T-cell (primary cell): ENCODE measurements around the gene ZNF429. TPM values are rescaled to one million over a fixed set of nuclear protein-coding genes. Genes with fewer than 3 reads are reported as not detected.

Experiments
- ATAC-seq, 4 experiments: fragments of 200-7000 bp in 3 of 4; fragments of 150-1000 bp in 1 of 4; cut with Tn5 transposase; replicated peaks in 1 of 4; 1 replicate in 3 of 4; 2 replicates in 1 of 4; pipeline ENCODE4 v1.10.0; 2021; ENCODE audit warnings: moderate library complexity in 3 of 4, mild to moderate bottlenecking in 2 of 4, moderate number of reproducible peaks in 1 of 4
- CTCF ChIA-PET, 2 donors: fragments of 300-600 bp; sonication (Branson Sonifier 250); formaldehyde crosslinking; loops; one replicate each; lab custom pipeline; 2022; ENCODE audit warnings: antibody characterized with exemption in 2 of 2; lab: Charles Lee
- POLR2A ChIA-PET, 2 donors: fragments of 300-600 bp; sonication (Branson Sonifier 250); formaldehyde crosslinking; loops; one replicate each; lab custom pipeline; 2022; ENCODE audit warnings: antibody characterized with exemption in 2 of 2; lab: Charles Lee
- DNase-seq, 35 experiments: peaks; one replicate each; pipeline versions ENCODE4 v3.0.0 to v3.0.0-alpha.2; 2013 to 2023
- H3K27ac ChIP-seq: one replicate; pipeline ENCODE4 v1.5.1; 2013; ENCODE audit warnings: low read length
- H3K27me3 ChIP-seq, 2 experiments: replicated peaks in 1 of 2; 1 replicate in 1 of 2; 2 replicates in 1 of 2; pipeline versions ENCODE4 v1.6.1 to v1.7.0; 2013; ENCODE audit warnings: low read length in 1 of 2, mixed read lengths in 1 of 2; ENCODE audit not compliant: control insufficient read depth in 2 of 2, insufficient read depth in 2 of 2; ENCODE audit errors: extremely low read depth in 1 of 2
- H3K36me3 ChIP-seq, 2 donors: 1 replicate in 1 of 2; 2 replicates in 1 of 2; pipeline versions ENCODE4 v1.6.1 to v1.7.0; 2013; ENCODE audit warnings: low read length in 1 of 2; ENCODE audit not compliant: control insufficient read depth in 2 of 2, insufficient read depth in 1 of 2; ENCODE audit errors: extremely low read depth in 1 of 2
- H3K4me1 ChIP-seq, 2 experiments: 1 replicate in 1 of 2; 2 replicates in 1 of 2; pipeline versions ENCODE4 v1.6.1 to v1.7.0; 2013; ENCODE audit warnings: low read length in 2 of 2, mixed read lengths in 1 of 2; ENCODE audit not compliant: insufficient read depth in 2 of 2, control insufficient read depth in 1 of 2; ENCODE audit errors: extremely low read depth in 1 of 2
- H3K4me3 ChIP-seq, 2 donors: 1 replicate in 1 of 2; 2 replicates in 1 of 2; pipeline versions ENCODE4 v1.5.1 to v1.7.0; 2013; ENCODE audit warnings: mild to moderate bottlenecking in 2 of 2, low read length in 1 of 2, moderate library complexity in 1 of 2; ENCODE audit not compliant: control insufficient read depth in 1 of 2; ENCODE audit errors: extremely low read depth in 1 of 2
- H3K9me3 ChIP-seq: 2 replicates; pipeline ENCODE4 v1.7.0; 2013
- H3K27ac Mint-ChIP-seq, 2 donors: one replicate each; pipeline ENCODE4 v1.8.0; 2020 to 2021; ENCODE audit warnings: mild to moderate bottlenecking in 2 of 2, mixed read lengths in 2 of 2
- H3K27me3 Mint-ChIP-seq, 2 donors: one replicate each; pipeline ENCODE4 v1.8.0; 2021 to 2022; ENCODE audit warnings: mixed read lengths in 2 of 2
- H3K36me3 Mint-ChIP-seq: one replicate; pipeline ENCODE4 v1.8.0; 2021; ENCODE audit warnings: mixed read lengths
- H3K4me1 Mint-ChIP-seq, 3 donors: one replicate each; pipeline ENCODE4 v1.8.0; 2020 to 2022; ENCODE audit warnings: mixed read lengths in 3 of 3, mild to moderate bottlenecking in 1 of 3
- H3K4me3 Mint-ChIP-seq, 3 donors: one replicate each; pipeline ENCODE4 v1.8.0; 2020 to 2022; ENCODE audit warnings: mild to moderate bottlenecking in 3 of 3, mixed read lengths in 3 of 3, moderate library complexity in 3 of 3
- H3K9me3 Mint-ChIP-seq, 3 donors: one replicate each; pipeline ENCODE4 v1.8.0; 2020 to 2022; ENCODE audit warnings: mixed read lengths in 3 of 3
- WGBS: methylation state at CpG from one replicate; pipeline ENCODE4 v1.1.5; 2013; ENCODE audit warnings: missing lambda C conversion rate; ENCODE audit not compliant: insufficient coverage; 5-methylcytosine and 5-hydroxymethylcytosine counted together
- total RNA-seq, 35 experiments: library from RNA in 6 of 35; stranded (reverse) in 6 of 35; fragments of 120-200 nt in 1 of 35; gene quantifications; one replicate each; pipeline versions ENCODE4 v1.2.1 to v1.2.4 and lab custom pipeline; 2013 to 2026

ZNF429 gene
- total RNA-seq, 5 donors from 2014 or later (not counting 1 experiment from before 2014, with no cell fraction given): 14.6 to 26.8 (median 24.3) TPM

GRCh38 chr19:21604351-21604926, 99.0 kb downstream of the ZNF429 start:
- CTCF ChIA-PET: interaction anchor here in 1 of 2 donors (1.2 to 1.3 kb wide), 3 partner anchors 35 to 121 kb away, joined by 3 to 6 read pairs (median 4); partner anchors contain the start of gene ZNF429
- ATAC-seq: peak; percentile 77 to 84 (median 78)
- H3K4me3 ChIP-seq: peak overlapping the region; percentile 46 to 68
- Mint-ChIP-seq H3K4me3 (peak overlapping the region; percentile 86 to 93 (median 91)), H3K4me1 (peaks cover 22 to 28% (median 23%) of the 10 kb centered on the region in 3 donors), H3K27me3 (no peaks in the 10 kb centered on the region), H3K36me3 (no peaks in the 10 kb centered on the region), H3K27ac (peak overlapping the region; percentile 94 to 95), H3K9me3 (no peaks in the 10 kb centered on the region)
- WGBS: 0% methylated on average over 1 of the region's 4 CpGs
- peak overlapping the region; percentile 53 for H3K27ac ChIP-seq
- DNase-seq: peak in 3 of 35 experiments; percentile 5 to 58 (median 7)
- peaks cover 12 to 20% of the 10 kb centered on the region in 2 experiments for H3K4me1 ChIP-seq
- H3K27me3 ChIP-seq: peaks cover 0 to 2% of the 10 kb centered on the region in 2 experiments
- POLR2A ChIA-PET: no interaction called here
- no peaks in the 10 kb centered on the region for H3K9me3 ChIP-seq
- H3K36me3 ChIP-seq: no peaks in the 10 kb centered on the region

Other genes with a start within 250 kb of the ZNF429 start
- 10 to 100 TPM; 17.5 to 41.1 (median 33.1) TPM for gene ZNF708, start 176.2 kb upstream of the ZNF429 start, total RNA-seq
- gene ZNF738, start 146.6 kb upstream of the ZNF429 start, total RNA-seq: 10 to 100 TPM in 1 of 5 donors, 1 to 10 TPM in 4; 4.4 to 10.4 (median 8.2) TPM
- 10 to 100 TPM; 33.5 to 53.8 (median 45.8) TPM for gene ZNF493, start 108.5 kb upstream of the ZNF429 start, total RNA-seq